Osteocyte (in vitro differentiated cells): ENCODE data around the gene ZDHHC21. TPM values are rescaled to one million over a fixed set of nuclear protein-coding genes. Genes with fewer than 3 reads are reported as not detected.
"Not testable (repeated sequence)": the region's sequence is repeated elsewhere in the genome, so short reads cannot be mapped to it uniquely, and the experiment has no call there.

ENCODE experiments used
- DNase-seq: peaks from one replicate; pipeline ENCODE4 v3.0.0; 2021; ENCODE audit warnings: mixed read lengths; ENCODE audit not compliant: unreplicated experiment; ENCODE audit errors: extremely low spot score
- H3K27ac Mint-ChIP-seq: one replicate; pipeline ENCODE4 v1.8.0; 2021; ENCODE audit warnings: mild to moderate bottlenecking, mixed read lengths; ENCODE audit not compliant: unreplicated experiment
- H3K27me3 Mint-ChIP-seq: one replicate; pipeline ENCODE4 v1.8.0; 2021; ENCODE audit warnings: mixed read lengths; ENCODE audit not compliant: unreplicated experiment
- H3K36me3 Mint-ChIP-seq: one replicate; pipeline ENCODE4 v1.8.0; 2021; ENCODE audit warnings: mixed read lengths; ENCODE audit not compliant: unreplicated experiment
- H3K4me1 Mint-ChIP-seq: one replicate; pipeline ENCODE4 v1.8.0; 2021; ENCODE audit warnings: mixed read lengths; ENCODE audit not compliant: unreplicated experiment
- H3K4me3 Mint-ChIP-seq: one replicate; pipeline ENCODE4 v1.8.0; 2021; ENCODE audit warnings: mild to moderate bottlenecking, moderate library complexity, mixed read lengths; ENCODE audit not compliant: unreplicated experiment
- H3K9me3 Mint-ChIP-seq: one replicate; pipeline ENCODE4 v1.8.0; 2021; ENCODE audit warnings: mixed read lengths; ENCODE audit not compliant: unreplicated experiment
- total RNA-seq: library from RNA; stranded (reverse); gene quantifications from 2 replicates; pipeline ENCODE4 v1.2.1, GENCODE V29; 2021
- TF ChIP-seq, protein P1 (sequence below): fragments of 200-600 bp; sonication (generic); IDR thresholded peaks from 2 replicates; pipeline ENCODE4 v1.5.0; 2021; ENCODE audit warnings: antibody characterized with exemption, mild to moderate bottlenecking, moderate library complexity

The ZDHHC21 gene
- total RNA-seq, 1 donor from 2014 or later, result 9.3 TPM

DNA sequence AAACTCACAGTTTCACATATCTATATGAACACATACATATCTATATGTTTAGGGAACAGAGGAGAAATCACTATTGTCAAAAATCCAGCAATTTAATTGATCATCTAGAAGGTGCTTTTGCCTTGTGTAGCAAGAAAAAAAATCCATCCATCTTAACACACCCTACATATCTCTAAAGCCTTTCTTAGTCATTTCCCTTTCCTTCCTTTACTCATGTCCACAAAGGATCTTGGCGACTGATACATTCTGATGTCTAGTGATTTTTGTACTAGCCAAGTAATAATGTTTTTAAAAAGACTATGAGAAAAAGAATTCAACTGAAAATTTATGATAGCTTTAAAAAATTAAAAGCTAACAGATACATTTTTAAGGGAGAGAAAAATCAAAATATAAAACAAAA, 22.5 kb downstream of the ZDHHC21 start:
- DNase-seq, result no peak
- Mint-ChIP-seq H3K4me3 (no peak overlapping the region), H3K9me3 (no peaks in the 10 kb centered on the region), H3K36me3 (peaks cover 14% of the 10 kb centered on the region), H3K4me1 (no peaks in the 10 kb centered on the region), H3K27ac (no peak overlapping the region), H3K27me3 (no peaks in the 10 kb centered on the region)
- TF ChIP-seq, protein P1, sequence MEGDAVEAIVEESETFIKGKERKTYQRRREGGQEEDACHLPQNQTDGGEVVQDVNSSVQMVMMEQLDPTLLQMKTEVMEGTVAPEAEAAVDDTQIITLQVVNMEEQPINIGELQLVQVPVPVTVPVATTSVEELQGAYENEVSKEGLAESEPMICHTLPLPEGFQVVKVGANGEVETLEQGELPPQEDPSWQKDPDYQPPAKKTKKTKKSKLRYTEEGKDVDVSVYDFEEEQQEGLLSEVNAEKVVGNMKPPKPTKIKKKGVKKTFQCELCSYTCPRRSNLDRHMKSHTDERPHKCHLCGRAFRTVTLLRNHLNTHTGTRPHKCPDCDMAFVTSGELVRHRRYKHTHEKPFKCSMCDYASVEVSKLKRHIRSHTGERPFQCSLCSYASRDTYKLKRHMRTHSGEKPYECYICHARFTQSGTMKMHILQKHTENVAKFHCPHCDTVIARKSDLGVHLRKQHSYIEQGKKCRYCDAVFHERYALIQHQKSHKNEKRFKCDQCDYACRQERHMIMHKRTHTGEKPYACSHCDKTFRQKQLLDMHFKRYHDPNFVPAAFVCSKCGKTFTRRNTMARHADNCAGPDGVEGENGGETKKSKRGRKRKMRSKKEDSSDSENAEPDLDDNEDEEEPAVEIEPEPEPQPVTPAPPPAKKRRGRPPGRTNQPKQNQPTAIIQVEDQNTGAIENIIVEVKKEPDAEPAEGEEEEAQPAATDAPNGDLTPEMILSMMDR, result no peak

DNA sequence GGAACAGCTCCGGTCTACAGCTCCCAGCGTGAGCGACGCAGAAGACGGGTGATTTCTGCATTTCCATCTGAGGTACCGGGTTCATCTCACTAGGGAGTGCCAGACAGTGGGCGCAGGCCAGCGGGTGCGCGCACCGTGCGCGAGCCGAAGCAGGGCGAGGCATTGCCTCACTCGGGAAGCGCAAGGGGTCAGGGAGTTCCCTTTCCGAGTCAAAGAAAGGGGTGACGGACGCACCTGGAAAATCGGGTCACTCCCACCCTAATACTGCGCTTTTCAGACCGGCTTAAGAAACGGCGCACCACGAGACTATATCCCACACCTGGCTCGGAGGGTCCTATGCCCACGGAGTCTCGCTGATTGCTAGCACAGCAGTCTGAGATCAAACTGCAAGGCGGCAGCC, 29.2 kb downstream of the ZDHHC21 start:
- H3K9me3 Mint-ChIP-seq, H3K4me1 Mint-ChIP-seq, H3K4me3 Mint-ChIP-seq, H3K27me3 Mint-ChIP-seq, DNase-seq, H3K36me3 Mint-ChIP-seq, H3K27ac Mint-ChIP-seq: not testable (repeated sequence)

GRCh38 chr9:14662060-14662453, 31.2 kb downstream of the ZDHHC21 start:
- Mint-ChIP-seq H3K4me3 (no peak overlapping the region), H3K27me3 (no peaks in the 10 kb centered on the region), H3K4me1 (no peaks in the 10 kb centered on the region), H3K9me3 (no peaks in the 10 kb centered on the region), H3K27ac (no peak overlapping the region), H3K36me3 (peaks cover 19% of the 10 kb centered on the region)
- no peak for DNase-seq
- TF ChIP-seq, protein P1, result no peak

- Mint-ChIP-seq H3K27me3 (no peaks in the 10 kb centered on the region), H3K27ac (no peak overlapping the region), H3K4me1 (no peaks in the 10 kb centered on the region), H3K9me3 (no peaks in the 10 kb centered on the region), H3K4me3 (no peak overlapping the region), H3K36me3 (peaks cover 23% of the 10 kb centered on the region)
- TF ChIP-seq, protein P1, result peak; percentile 72
- DNase-seq, result no peak
Measured at GRCh38 chr9:14661421-14662059, 31.7 kb downstream of the ZDHHC21 start.

GRCh38 chr9:14660721-14661120, 32.5 kb downstream of the ZDHHC21 start:
- TF ChIP-seq, protein P1, result no peak
- H3K36me3 Mint-ChIP-seq, result peaks cover 29% of the 10 kb centered on the region
- peaks cover 4% of the 10 kb centered on the region for H3K9me3 Mint-ChIP-seq
- H3K4me3 Mint-ChIP-seq, result no peak overlapping the region
- H3K4me1 Mint-ChIP-seq, result no peaks in the 10 kb centered on the region
- no peak for DNase-seq
- H3K27me3 Mint-ChIP-seq, result no peaks in the 10 kb centered on the region
- no peak overlapping the region for H3K27ac Mint-ChIP-seq

DNA sequence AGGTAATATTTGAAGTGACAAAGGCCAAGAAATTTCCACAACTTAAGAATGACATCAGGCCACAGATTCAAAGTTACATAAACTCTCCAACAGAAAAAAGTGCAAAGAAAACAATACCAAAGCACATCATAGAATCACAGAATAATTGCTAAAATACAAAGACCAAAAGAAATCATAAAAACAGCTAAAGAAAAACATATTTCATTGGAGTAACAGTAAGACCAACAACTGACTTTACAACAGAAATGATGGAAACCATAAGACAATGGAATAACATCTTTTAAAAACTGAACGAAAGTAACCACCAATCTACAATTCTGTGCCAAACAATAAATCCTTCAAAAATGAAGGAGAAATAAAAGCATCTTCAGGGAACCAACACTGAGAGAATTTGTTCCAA, 38.3 kb downstream of the ZDHHC21 start:
- DNase-seq, result no peak
- no peak overlapping the region for H3K4me3 Mint-ChIP-seq
- peaks cover 54% of the 10 kb centered on the region for H3K36me3 Mint-ChIP-seq
- H3K9me3 Mint-ChIP-seq, result peaks cover 22% of the 10 kb centered on the region
- TF ChIP-seq, protein P1, result no peak
- no peaks in the 10 kb centered on the region for H3K4me1 Mint-ChIP-seq
- H3K27ac Mint-ChIP-seq, result no peak overlapping the region
- no peaks in the 10 kb centered on the region for H3K27me3 Mint-ChIP-seq
